Measurements from ENCODE around the gene PGP.
A peak's percentile ranks its signal among the peaks of the same experiment; 100 is the strongest.

Gene PGP

GRCh38 chr16:2230376-2230775 lies 15.7 kb upstream of the PGP start:
- Histone ChIP-seq H3K4me1 (peaks cover 21 to 34% (median 29%) of the 10 kb centered on the region in 10 experiments), H3K4me2 (peak overlapping the region in 3 of 11 experiments; percentile 12 to 42 (median 13); a peak in 4 of 22 replicates), H3K4me3 (no peak overlapping the region), H3K9ac (peak overlapping the region in 4 of 11 experiments; percentile 6 to 38 (median 9); a peak in 2 of 22 replicates), H3K27me3 (0 out of 22 replicates have a peak, but pooled peaks cover 0 to 4% (median 0%) of the 10 kb centered on the region in 11 experiments), H4K20me1 (peaks cover 55 to 99% (median 94%) of the 10 kb centered on the region in 11 experiments; a peak in 21 of 22 replicates), H3K36me3 (peaks cover 78 to 97% (median 85%) of the 10 kb centered on the region in 11 experiments), H3K9me3 (replicated peaks in 1 of 11) (no peaks in the 10 kb centered on the region), H3K27ac (no peak overlapping the region)
- TF ChIP-seq Cebpa-rat (IDR thresholded peaks at IDR 0.05): no peak

GRCh38 chr16:2229632-2230250 lies 15.1 kb upstream of the PGP start:
- Histone ChIP-seq H3K36me3 (peaks cover 72 to 94% (median 78%) of the 10 kb centered on the region in 11 experiments), H3K4me2 (peak overlapping the region in 3 of 11 experiments; percentile 12 to 42 (median 13); a peak in 4 of 22 replicates), H3K9ac (peak overlapping the region in 8 of 11 experiments; percentile 11 to 38 (median 20); a peak in 7 of 22 replicates), H3K27me3 (no peaks in the 10 kb centered on the region), H4K20me1 (peaks cover 55 to 99% (median 94%) of the 10 kb centered on the region in 11 experiments; a peak in 21 of 22 replicates), H3K27ac (no peak overlapping the region), H3K4me1 (peaks cover 27 to 41% (median 35%) of the 10 kb centered on the region in 10 experiments), H3K4me3 (no peak overlapping the region), H3K9me3 (replicated peaks in 1 of 11) (no peaks in the 10 kb centered on the region)
- TF ChIP-seq Cebpa-rat (IDR thresholded peaks at IDR 0.05): no peak

GRCh38 chr16:2229091-2229490 lies 14.5 kb upstream of the PGP start:
- TF ChIP-seq Cebpa-rat (IDR thresholded peaks at IDR 0.05): no peak
- Histone ChIP-seq H3K27me3 (no peaks in the 10 kb centered on the region), H3K4me2 (no peak overlapping the region), H3K9me3 (replicated peaks in 1 of 11) (no peaks in the 10 kb centered on the region), H3K4me1 (peaks cover 30 to 47% (median 37%) of the 10 kb centered on the region in 10 experiments), H4K20me1 (peaks cover 51 to 100% (median 94%) of the 10 kb centered on the region in 11 experiments; a peak in 21 of 22 replicates), H3K9ac (peak overlapping the region in 7 of 11 experiments; percentile 9 to 37 (median 15); a peak in 4 of 22 replicates), H3K36me3 (peaks cover 67 to 88% (median 73%) of the 10 kb centered on the region in 11 experiments), H3K4me3 (no peak overlapping the region), H3K27ac (no peak overlapping the region)

- Histone ChIP-seq H3K9me3 (replicated peaks in 1 of 11) (no peaks in the 10 kb centered on the region), H3K4me1 (peaks cover 26 to 47% (median 30%) of the 10 kb centered on the region in 10 experiments), H3K9ac (peak overlapping the region in 6 of 11 experiments; percentile 5 to 31 (median 14); a peak in 3 of 22 replicates), H3K36me3 (peaks cover 59 to 80% (median 65%) of the 10 kb centered on the region in 11 experiments), H4K20me1 (peaks cover 43 to 97% (median 86%) of the 10 kb centered on the region in 11 experiments; a peak in 21 of 22 replicates), H3K4me2 (no peak overlapping the region), H3K27me3 (no peaks in the 10 kb centered on the region), H3K27ac (no peak overlapping the region), H3K4me3 (no peak overlapping the region)
- no peak for TF ChIP-seq Cebpa-rat (IDR thresholded peaks at IDR 0.05)
Measured at GRCh38 chr16:2228161-2228824, 13.7 kb upstream of the PGP start.

- H3K27ac ChIP-seq: peak overlapping the region in 3 of 11 experiments; percentile 25 to 52 (median 42); a peak in 2 of 22 replicates
- peaks cover 45 to 67% (median 52%) of the 10 kb centered on the region in 11 experiments for H3K36me3 ChIP-seq
- H4K20me1 ChIP-seq: peaks cover 43 to 84% (median 73%) of the 10 kb centered on the region in 11 experiments; a peak in 21 of 22 replicates
- peak overlapping the region in 8 of 11 experiments; percentile 4 to 90 (median 37); a peak in 8 of 22 replicates for H3K9ac ChIP-seq
- H3K4me1 ChIP-seq: peaks cover 30 to 51% (median 33%) of the 10 kb centered on the region in 10 experiments
- H3K4me3 ChIP-seq: no peak overlapping the region
- H3K4me2 ChIP-seq: peak overlapping the region in 4 of 11 experiments; percentile 84 to 97 (median 94); a peak in 5 of 22 replicates
- H3K27me3 ChIP-seq: no peaks in the 10 kb centered on the region
- H3K9me3 ChIP-seq (replicated peaks in 1 of 11): no peaks in the 10 kb centered on the region
- TF ChIP-seq Cebpa-rat (IDR thresholded peaks at IDR 0.05): no peak
Measured at GRCh38 chr16:2226918-2227317, 12.3 kb upstream of the PGP start.

- TF ChIP-seq Cebpa-rat (IDR thresholded peaks at IDR 0.05): no peak
- Histone ChIP-seq H3K9me3 (replicated peaks in 1 of 11) (no peaks in the 10 kb centered on the region), H3K4me2 (peak overlapping the region in 10 of 11 experiments; percentile 9 to 98 (median 90); a peak in 17 of 22 replicates), H4K20me1 (peaks cover 43 to 78% (median 67%) of the 10 kb centered on the region in 11 experiments; a peak in 20 of 22 replicates), H3K36me3 (peaks cover 39 to 61% (median 46%) of the 10 kb centered on the region in 11 experiments), H3K4me3 (peak overlapping the region in 1 of 10 experiments; percentile 31; a peak in 1 of 20 replicates), H3K27ac (peak overlapping the region in 5 of 11 experiments; percentile 1 to 52 (median 25); a peak in 7 of 22 replicates), H3K9ac (peak overlapping the region; percentile 4 to 90 (median 38); a peak in 17 of 22 replicates), H3K27me3 (no peaks in the 10 kb centered on the region), H3K4me1 (peaks cover 30 to 51% (median 33%) of the 10 kb centered on the region in 10 experiments)
Measured at GRCh38 chr16:2226245-2226793, 11.7 kb upstream of the PGP start.

- H3K4me1 ChIP-seq: peaks cover 27 to 35% (median 32%) of the 10 kb centered on the region in 10 experiments
- peak overlapping the region; percentile 90 to 99 (median 94) for H3K9ac ChIP-seq
- H3K4me2 ChIP-seq: peak overlapping the region; percentile 84 to 98 (median 94)
- H3K27ac ChIP-seq: peak overlapping the region; percentile 77 to 96 (median 90)
- peaks cover 24 to 55% (median 46%) of the 10 kb centered on the region in 11 experiments; a peak in 20 of 22 replicates for H4K20me1 ChIP-seq
- peaks cover 16 to 37% (median 23%) of the 10 kb centered on the region in 11 experiments for H3K36me3 ChIP-seq
- no peak for TF ChIP-seq Cebpa-rat (IDR thresholded peaks at IDR 0.05)
- H3K27me3 ChIP-seq: no peaks in the 10 kb centered on the region
- H3K9me3 ChIP-seq (replicated peaks in 1 of 11): no peaks in the 10 kb centered on the region
- H3K4me3 ChIP-seq: peak overlapping the region; percentile 75 to 100 (median 94)
Measured at GRCh38 chr16:2223942-2224486, 9.4 kb upstream of the PGP start.

Measured in BLaER1 treated with 17β-estradiol and CSF1 and Interleukin-3, amounts not matched to agents 10 nM and 100 nM (cell line).